K562 (cell line): ENCODE results near the gene SLC25A45. TPM values are rescaled to one million over a fixed set of nuclear protein-coding genes. Genes with fewer than 3 reads are reported as not detected.

Experiments
- ATF7 ChIP-seq: fragments of 450-650 bp; IDR thresholded peaks from 2 replicates; pipeline ENCODE4 v1.7.1; 2014; ENCODE audit warnings: mild to moderate bottlenecking, moderate library complexity
- EHMT2 ChIP-seq: fragments of 450-650 bp; IDR thresholded peaks from 2 replicates; pipeline ENCODE4 v1.6.1; 2018; ENCODE audit warnings: antibody characterized with exemption
- IRF2 ChIP-seq: sonication (generic); formaldehyde crosslinking; IDR thresholded peaks from 2 replicates; pipeline ENCODE4 v1.8.1; 2022; ENCODE audit warnings: mild to moderate bottlenecking, missing genetic modification reagents
- MBD2 ChIP-seq: sonication (generic); IDR thresholded peaks from 2 replicates; pipeline ENCODE4 v1.6.1; 2016; ENCODE audit warnings: low read depth, borderline replicate concordance
- MED1 ChIP-seq: sonication (generic); formaldehyde crosslinking; IDR thresholded peaks from 2 replicates; pipeline ENCODE4 v1.8.1; 2023; ENCODE audit warnings: missing genetic modification reagents, borderline replicate concordance
- MYC ChIP-seq, 2 experiments: fragments of 250-450 bp in 1 of 2; sonication (Bioruptor Pico) in 1 of 2; IDR thresholded peaks; 2 replicates each; pipeline versions ENCODE4 v1.5.1 to v1.6.1; 2012 to 2021; ENCODE audit warnings: low read depth in 2 of 2, borderline replicate concordance in 1 of 2, improper control_type of control experiment in 1 of 2, low read length in 1 of 2, mild to moderate bottlenecking in 1 of 2, moderate library complexity in 1 of 2
- NBN ChIP-seq: fragments of 450-650 bp; IDR thresholded peaks from 2 replicates; pipeline ENCODE4 v1.6.1; 2016; ENCODE audit warnings: low read depth, mild to moderate bottlenecking
- NCOA4 ChIP-seq: fragments of 450-650 bp; IDR thresholded peaks from 2 replicates; pipeline ENCODE4 v1.6.1; 2018; ENCODE audit warnings: mild to moderate bottlenecking; ENCODE audit not compliant: partially characterized antibody
- SMC3 ChIP-seq: conservative IDR thresholded peaks from 2 replicates; pipeline ENCODE4 v1.6.1; 2011; ENCODE audit warnings: low read depth, low read length, improper control_type of control experiment; ENCODE audit not compliant: insufficient read depth
- STAT5A ChIP-seq: IDR thresholded peaks from 2 replicates; pipeline ENCODE4 v1.6.1; 2012; ENCODE audit warnings: low read length, inconsistent platforms, borderline replicate concordance
- STAT5B ChIP-seq: fragments of 250-450 bp; sonication (Bioruptor Pico); IDR thresholded peaks from 2 replicates; pipeline ENCODE4 v1.8.0; 2021; ENCODE audit warnings: mild to moderate bottlenecking, inconsistent platforms
- ZBTB1 ChIP-seq: sonication (generic); formaldehyde crosslinking; IDR thresholded peaks from 2 replicates; pipeline ENCODE4 v1.8.1; 2023; ENCODE audit warnings: missing genetic modification reagents, low read depth, mild to moderate bottlenecking, borderline replicate concordance
- polyA plus RNA-seq, 8 experiments: library from polyadenylated mRNA; depleted of rRNA in 4 of 8; stranded (reverse) in 5 of 8; unstranded in 3 of 8; fragments of >200 nt; fragmentation: Nextera tagmentation in 2 of 8; fragmentation: Illumina TruSeq in 1 of 8; extraction: Ambion mirVana in 2 of 8; extraction: Trizol in 1 of 8; gene quantifications; 2 replicates each; pipeline versions ENCODE4 v1.2.1 to v1.2.3, GENCODE V29; 2011 to 2014; ENCODE audit warnings: inconsistent platforms in 1 of 8, missing spikeins in 1 of 8
- total RNA-seq, 7 experiments: library from RNA; depleted of rRNA in 6 of 7; stranded (reverse); fragments of >200 nt in 6 of 7; fragmentation: Illumina TruSeq in 2 of 7; extraction: Trizol in 2 of 7; gene quantifications; 2 replicates each; pipeline versions ENCODE4 v1.2.1 to v1.2.3, GENCODE V29; 2011 to 2021; ENCODE audit warnings: low replicate concordance in 1 of 7
- TF ChIP-seq, protein P1 (sequence below), 2 experiments: fragments of 450-650 bp; IDR thresholded peaks; 2 replicates each; pipeline ENCODE4 v1.6.1; 2018; ENCODE audit warnings: mild to moderate bottlenecking in 2 of 2, low read depth in 1 of 2; ENCODE audit not compliant: partially characterized antibody in 2 of 2
- TF ChIP-seq, protein P2 (sequence below): fragments of 450-650 bp; conservative IDR thresholded peaks from 2 replicates; pipeline ENCODE4 v1.6.1; 2016; ENCODE audit warnings: missing genetic modification characterization, low read depth, mild to moderate bottlenecking, control low read depth, missing compliant biosample characterization
- TF ChIP-seq, protein P3 (sequence below): fragments of 250-450 bp; sonication (Bioruptor Pico); IDR thresholded peaks from 2 replicates; pipeline ENCODE4 v1.5.0; 2022; ENCODE audit warnings: mild to moderate bottlenecking
- TF ChIP-seq, protein P4 (sequence below): IDR thresholded peaks from 2 replicates; pipeline ENCODE4 v1.6.1; 2011; ENCODE audit not compliant: insufficient read length; ENCODE audit errors: extremely low read depth
- TF ChIP-seq, protein P5 (sequence below), 2 experiments: IDR thresholded peaks; 2 replicates each; pipeline ENCODE4 v1.6.1; 2012; ENCODE audit warnings: improper control_type of control experiment in 2 of 2, low read depth in 2 of 2, low read length in 2 of 2, borderline replicate concordance in 1 of 2

SLC25A45 gene
- total and polyA plus RNA-seq, 9 of the 15 experiments (the other 6 are each of a cell fraction or from before 2014, with no cell fraction given), result 0.15 to 2.3 (median 0.68) TPM

DNA sequence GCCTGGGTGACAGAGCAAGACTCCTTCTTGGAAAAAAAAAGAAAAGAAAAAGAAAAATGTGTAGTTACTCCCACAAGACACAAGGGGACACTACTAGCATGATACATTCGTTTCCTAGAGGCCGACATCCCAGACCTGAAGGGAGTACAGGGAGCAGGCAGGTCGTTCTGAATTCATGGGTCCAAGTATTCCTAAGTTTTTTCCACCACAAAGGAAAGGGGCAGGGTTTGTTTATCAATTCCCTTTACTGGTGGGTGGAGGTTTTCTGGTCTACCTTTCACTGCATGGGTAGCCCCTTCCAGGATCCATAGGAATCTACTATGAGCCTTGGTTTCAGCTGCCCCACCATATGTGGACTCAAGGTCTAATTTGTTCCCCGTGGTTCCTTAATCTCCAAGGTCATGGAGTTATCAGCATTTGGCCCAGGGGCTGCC is 16.1 kb downstream of the SLC25A45 start (continued):
- TF ChIP-seq, protein P1, sequence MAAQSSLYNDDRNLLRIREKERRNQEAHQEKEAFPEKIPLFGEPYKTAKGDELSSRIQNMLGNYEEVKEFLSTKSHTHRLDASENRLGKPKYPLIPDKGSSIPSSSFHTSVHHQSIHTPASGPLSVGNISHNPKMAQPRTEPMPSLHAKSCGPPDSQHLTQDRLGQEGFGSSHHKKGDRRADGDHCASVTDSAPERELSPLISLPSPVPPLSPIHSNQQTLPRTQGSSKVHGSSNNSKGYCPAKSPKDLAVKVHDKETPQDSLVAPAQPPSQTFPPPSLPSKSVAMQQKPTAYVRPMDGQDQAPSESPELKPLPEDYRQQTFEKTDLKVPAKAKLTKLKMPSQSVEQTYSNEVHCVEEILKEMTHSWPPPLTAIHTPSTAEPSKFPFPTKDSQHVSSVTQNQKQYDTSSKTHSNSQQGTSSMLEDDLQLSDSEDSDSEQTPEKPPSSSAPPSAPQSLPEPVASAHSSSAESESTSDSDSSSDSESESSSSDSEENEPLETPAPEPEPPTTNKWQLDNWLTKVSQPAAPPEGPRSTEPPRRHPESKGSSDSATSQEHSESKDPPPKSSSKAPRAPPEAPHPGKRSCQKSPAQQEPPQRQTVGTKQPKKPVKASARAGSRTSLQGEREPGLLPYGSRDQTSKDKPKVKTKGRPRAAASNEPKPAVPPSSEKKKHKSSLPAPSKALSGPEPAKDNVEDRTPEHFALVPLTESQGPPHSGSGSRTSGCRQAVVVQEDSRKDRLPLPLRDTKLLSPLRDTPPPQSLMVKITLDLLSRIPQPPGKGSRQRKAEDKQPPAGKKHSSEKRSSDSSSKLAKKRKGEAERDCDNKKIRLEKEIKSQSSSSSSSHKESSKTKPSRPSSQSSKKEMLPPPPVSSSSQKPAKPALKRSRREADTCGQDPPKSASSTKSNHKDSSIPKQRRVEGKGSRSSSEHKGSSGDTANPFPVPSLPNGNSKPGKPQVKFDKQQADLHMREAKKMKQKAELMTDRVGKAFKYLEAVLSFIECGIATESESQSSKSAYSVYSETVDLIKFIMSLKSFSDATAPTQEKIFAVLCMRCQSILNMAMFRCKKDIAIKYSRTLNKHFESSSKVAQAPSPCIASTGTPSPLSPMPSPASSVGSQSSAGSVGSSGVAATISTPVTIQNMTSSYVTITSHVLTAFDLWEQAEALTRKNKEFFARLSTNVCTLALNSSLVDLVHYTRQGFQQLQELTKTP (IDR thresholded peaks at IDR 0.05; ENCODE audit: low read depth in 1 of 2, partially characterized antibody in 2 of 2), result no peak
- TF ChIP-seq SMC3, result peak; percentile 64
- TF ChIP-seq NBN, result no peak
- no peak for TF ChIP-seq STAT5A
- TF ChIP-seq EHMT2, result no peak
- TF ChIP-seq MYC (IDR thresholded peaks at IDR 0.05; ENCODE audit: low read depth, low read length), result peak; percentile 21; the same call in 1 of the 2 replicates
- no peak for TF ChIP-seq MYC (CRISPR knock-in tag; IDR thresholded peaks at IDR 0.05; ENCODE audit: borderline replicate concordance, low read depth)
- TF ChIP-seq MBD2, result no peak
- no peak for TF ChIP-seq STAT5B
- TF ChIP-seq MED1 (CRISPR knock-in tag), result no peak
- peak; percentile 39; the same call in 1 of the 2 replicates for TF ChIP-seq ATF7
- TF ChIP-seq, protein P2, sequence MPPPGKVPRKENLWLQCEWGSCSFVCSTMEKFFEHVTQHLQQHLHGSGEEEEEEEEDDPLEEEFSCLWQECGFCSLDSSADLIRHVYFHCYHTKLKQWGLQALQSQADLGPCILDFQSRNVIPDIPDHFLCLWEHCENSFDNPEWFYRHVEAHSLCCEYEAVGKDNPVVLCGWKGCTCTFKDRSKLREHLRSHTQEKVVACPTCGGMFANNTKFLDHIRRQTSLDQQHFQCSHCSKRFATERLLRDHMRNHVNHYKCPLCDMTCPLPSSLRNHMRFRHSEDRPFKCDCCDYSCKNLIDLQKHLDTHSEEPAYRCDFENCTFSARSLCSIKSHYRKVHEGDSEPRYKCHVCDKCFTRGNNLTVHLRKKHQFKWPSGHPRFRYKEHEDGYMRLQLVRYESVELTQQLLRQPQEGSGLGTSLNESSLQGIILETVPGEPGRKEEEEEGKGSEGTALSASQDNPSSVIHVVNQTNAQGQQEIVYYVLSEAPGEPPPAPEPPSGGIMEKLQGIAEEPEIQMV (tag), result no peak
- TF ChIP-seq, protein P3, sequence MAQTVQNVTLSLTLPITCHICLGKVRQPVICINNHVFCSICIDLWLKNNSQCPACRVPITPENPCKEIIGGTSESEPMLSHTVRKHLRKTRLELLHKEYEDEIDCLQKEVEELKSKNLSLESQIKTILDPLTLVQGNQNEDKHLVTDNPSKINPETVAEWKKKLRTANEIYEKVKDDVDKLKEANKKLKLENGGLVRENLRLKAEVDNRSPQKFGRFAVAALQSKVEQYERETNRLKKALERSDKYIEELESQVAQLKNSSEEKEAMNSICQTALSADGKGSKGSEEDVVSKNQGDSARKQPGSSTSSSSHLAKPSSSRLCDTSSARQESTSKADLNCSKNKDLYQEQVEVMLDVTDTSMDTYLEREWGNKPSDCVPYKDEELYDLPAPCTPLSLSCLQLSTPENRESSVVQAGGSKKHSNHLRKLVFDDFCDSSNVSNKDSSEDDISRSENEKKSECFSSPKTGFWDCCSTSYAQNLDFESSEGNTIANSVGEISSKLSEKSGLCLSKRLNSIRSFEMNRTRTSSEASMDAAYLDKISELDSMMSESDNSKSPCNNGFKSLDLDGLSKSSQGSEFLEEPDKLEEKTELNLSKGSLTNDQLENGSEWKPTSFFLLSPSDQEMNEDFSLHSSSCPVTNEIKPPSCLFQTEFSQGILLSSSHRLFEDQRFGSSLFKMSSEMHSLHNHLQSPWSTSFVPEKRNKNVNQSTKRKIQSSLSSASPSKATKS (CRISPR knock-in tag), result no peak
- TF ChIP-seq, protein P4, sequence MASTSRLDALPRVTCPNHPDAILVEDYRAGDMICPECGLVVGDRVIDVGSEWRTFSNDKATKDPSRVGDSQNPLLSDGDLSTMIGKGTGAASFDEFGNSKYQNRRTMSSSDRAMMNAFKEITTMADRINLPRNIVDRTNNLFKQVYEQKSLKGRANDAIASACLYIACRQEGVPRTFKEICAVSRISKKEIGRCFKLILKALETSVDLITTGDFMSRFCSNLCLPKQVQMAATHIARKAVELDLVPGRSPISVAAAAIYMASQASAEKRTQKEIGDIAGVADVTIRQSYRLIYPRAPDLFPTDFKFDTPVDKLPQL, result no peak
- TF ChIP-seq NCOA4, result no peak
- no peak for TF ChIP-seq ZBTB1 (CRISPR knock-in tag)
- TF ChIP-seq IRF2 (CRISPR knock-in tag), result no peak
- TF ChIP-seq, protein P5, sequence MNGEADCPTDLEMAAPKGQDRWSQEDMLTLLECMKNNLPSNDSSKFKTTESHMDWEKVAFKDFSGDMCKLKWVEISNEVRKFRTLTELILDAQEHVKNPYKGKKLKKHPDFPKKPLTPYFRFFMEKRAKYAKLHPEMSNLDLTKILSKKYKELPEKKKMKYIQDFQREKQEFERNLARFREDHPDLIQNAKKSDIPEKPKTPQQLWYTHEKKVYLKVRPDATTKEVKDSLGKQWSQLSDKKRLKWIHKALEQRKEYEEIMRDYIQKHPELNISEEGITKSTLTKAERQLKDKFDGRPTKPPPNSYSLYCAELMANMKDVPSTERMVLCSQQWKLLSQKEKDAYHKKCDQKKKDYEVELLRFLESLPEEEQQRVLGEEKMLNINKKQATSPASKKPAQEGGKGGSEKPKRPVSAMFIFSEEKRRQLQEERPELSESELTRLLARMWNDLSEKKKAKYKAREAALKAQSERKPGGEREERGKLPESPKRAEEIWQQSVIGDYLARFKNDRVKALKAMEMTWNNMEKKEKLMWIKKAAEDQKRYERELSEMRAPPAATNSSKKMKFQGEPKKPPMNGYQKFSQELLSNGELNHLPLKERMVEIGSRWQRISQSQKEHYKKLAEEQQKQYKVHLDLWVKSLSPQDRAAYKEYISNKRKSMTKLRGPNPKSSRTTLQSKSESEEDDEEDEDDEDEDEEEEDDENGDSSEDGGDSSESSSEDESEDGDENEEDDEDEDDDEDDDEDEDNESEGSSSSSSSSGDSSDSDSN (IDR thresholded peaks at IDR 0.05; ENCODE audit: borderline replicate concordance in 1 of 2, low read depth in 2 of 2, low read length in 2 of 2), result no peak
